ENCODE data around the gene RFPL2.

The RFPL2 gene
- 1.0 to 1.7 (median 1.6) reads per million in 3 donors for total RNA-seq

DNA sequence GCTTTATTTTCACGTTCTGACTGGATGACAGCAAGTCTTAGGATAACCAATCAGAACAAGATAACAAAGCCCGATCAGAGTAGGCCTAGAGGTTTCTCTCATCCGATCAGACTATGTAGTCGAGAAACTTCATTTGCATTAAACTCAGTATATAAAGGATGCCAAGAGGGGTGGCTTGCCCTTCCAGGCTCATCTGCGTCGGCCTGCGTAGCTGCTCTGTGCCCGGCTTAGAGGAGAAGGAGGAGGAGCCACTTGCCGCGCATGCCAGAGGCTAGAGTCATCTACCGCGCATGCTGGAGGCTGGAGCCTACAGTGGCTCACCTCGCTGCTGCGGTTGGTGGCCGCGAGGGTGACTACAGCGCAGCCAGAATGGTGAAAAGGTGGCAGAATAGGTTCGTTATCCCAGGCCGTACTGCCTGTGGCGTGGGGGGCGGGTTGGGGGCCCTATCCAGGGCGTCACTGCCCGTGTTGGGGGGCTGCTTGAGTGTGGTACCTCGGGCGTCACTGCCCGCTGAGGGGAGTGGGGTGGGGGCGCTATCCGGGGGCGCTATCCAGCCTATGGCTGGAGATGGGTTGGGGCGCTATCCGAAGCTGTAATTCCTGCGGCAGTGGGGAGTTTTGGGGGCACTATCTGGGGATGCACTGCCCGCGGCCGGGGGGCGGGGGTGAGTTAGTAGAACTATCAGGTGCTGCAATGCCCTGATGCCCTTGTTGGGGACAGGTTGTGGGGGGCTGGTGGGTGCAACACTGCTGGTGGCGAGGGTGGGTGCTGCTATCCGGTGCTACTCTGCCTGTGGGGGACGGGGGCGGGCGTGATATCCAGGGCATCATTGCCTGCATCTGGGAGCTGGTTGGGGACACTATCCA lies at the start of gene RFPL2:
RFPL2 (minus strand) TSS at position 218 of the 867 bp plus-strand sequence. CDS start 2,622 bp downstream, outside the sequence.
- Histone ChIP-seq H3K36me3 (ENCODE audit: control insufficient read depth, insufficient read depth, low read length) (no peaks in the 10 kb centered on the region), H3K9me3 (ENCODE audit: control insufficient read depth, low read length) (no peaks in the 10 kb centered on the region), H3K27ac (ENCODE audit: insufficient read depth, low read length, poor library complexity, severe bottlenecking) (peak within 1 kb of the TSS; percentile 24), H3K4me3 (ENCODE audit: insufficient read depth, low read depth, low read length, poor library complexity, severe bottlenecking) (peak within 1 kb of the TSS; percentile 57), H3K4me1 (ENCODE audit: control insufficient read depth, insufficient read depth, low read length, poor library complexity, severe bottlenecking) (peaks cover 44% of the 10 kb centered on the region), H3K27me3 (replicated peaks; ENCODE audit: control insufficient read depth, insufficient read depth, low read length, poor library complexity, severe bottlenecking) (no peaks in the 10 kb centered on the region)
- peak in 1 of 3 donors; percentile 54 for DNase-seq

DNA sequence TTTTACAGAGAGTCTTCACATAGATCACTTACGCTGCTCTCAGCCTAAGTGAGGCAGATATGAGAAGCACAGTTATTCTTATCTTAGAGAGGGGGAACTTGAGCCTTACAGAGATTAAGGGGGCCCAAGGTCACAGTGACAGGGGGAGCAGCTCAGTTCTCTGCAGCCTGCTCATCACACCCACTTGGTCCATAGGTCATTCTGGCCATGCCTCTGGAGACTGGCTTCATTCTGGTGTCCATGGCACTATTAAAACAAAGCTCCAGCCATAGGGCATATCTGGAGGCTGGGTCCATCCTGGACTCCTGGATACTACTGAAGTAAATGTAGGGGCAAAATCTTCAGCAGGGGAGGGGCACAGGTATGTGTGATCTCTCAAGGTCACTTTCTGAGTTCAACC lies 44.4 kb upstream of the RFPL2 start:
- H3K27ac ChIP-seq (ENCODE audit: insufficient read depth, low read length, poor library complexity, severe bottlenecking): no peak overlapping the region
- H3K9me3 ChIP-seq (ENCODE audit: control insufficient read depth, low read length): no peaks in the 10 kb centered on the region
- H3K4me1 ChIP-seq (ENCODE audit: control insufficient read depth, insufficient read depth, low read length, poor library complexity, severe bottlenecking): no peaks in the 10 kb centered on the region
- no peaks in the 10 kb centered on the region for H3K27me3 ChIP-seq (replicated peaks; ENCODE audit: control insufficient read depth, insufficient read depth, low read length, poor library complexity, severe bottlenecking)
- H3K4me3 ChIP-seq (ENCODE audit: insufficient read depth, low read depth, low read length, poor library complexity, severe bottlenecking): no peak overlapping the region
- no peak for DNase-seq
- H3K36me3 ChIP-seq (ENCODE audit: control insufficient read depth, insufficient read depth, low read length): no peaks in the 10 kb centered on the region

DNA sequence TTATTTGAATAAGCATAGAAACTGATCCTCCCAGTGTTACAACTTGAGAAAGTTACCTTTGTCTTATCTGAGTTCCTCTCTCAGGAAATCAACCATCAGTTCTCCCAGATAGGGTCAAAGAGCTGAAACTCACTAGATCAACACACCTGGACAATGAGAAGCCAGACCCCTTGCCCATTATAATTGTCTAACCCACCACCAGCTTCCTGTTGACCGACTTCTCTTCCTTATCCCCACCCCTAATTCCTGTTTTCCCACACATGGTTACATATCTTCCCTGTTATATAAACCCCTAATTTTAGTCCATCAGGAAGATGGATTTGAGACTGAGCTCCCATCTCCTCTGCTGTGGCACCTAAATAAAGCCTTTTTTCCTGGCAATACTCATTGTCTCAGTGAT lies 43.4 kb upstream of the RFPL2 start:
- no peaks in the 10 kb centered on the region for H3K27me3 ChIP-seq (replicated peaks; ENCODE audit: control insufficient read depth, insufficient read depth, low read length, poor library complexity, severe bottlenecking)
- no peaks in the 10 kb centered on the region for H3K4me1 ChIP-seq (ENCODE audit: control insufficient read depth, insufficient read depth, low read length, poor library complexity, severe bottlenecking)
- no peak overlapping the region for H3K4me3 ChIP-seq (ENCODE audit: insufficient read depth, low read depth, low read length, poor library complexity, severe bottlenecking)
- no peaks in the 10 kb centered on the region for H3K36me3 ChIP-seq (ENCODE audit: control insufficient read depth, insufficient read depth, low read length)
- no peak for DNase-seq
- no peaks in the 10 kb centered on the region for H3K9me3 ChIP-seq (ENCODE audit: control insufficient read depth, low read length)
- H3K27ac ChIP-seq (ENCODE audit: insufficient read depth, low read length, poor library complexity, severe bottlenecking): no peak overlapping the region

DNA sequence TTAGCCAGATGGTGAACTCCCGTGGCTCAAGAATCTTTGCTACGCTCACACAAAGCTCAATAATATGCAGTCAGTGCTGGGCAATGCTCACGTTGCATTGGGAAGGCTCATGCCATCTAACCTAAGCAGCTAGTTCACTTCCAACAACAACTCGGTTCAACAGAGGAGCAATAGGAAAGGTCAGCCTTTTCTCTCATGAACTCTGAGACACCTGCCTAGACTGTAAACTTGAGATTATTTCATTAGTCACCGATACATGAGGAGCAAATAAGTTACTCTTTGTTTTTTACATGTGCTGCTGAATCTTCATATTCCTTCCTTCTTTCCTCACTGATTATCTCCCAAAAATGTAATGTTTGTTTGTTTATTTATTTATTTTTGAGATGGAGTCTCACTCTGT lies 41.3 kb upstream of the RFPL2 start:
- no peak overlapping the region for H3K27ac ChIP-seq (ENCODE audit: insufficient read depth, low read length, poor library complexity, severe bottlenecking)
- no peaks in the 10 kb centered on the region for H3K27me3 ChIP-seq (replicated peaks; ENCODE audit: control insufficient read depth, insufficient read depth, low read length, poor library complexity, severe bottlenecking)
- H3K4me3 ChIP-seq (ENCODE audit: insufficient read depth, low read depth, low read length, poor library complexity, severe bottlenecking): no peak overlapping the region
- DNase-seq: no peak
- H3K36me3 ChIP-seq (ENCODE audit: control insufficient read depth, insufficient read depth, low read length): no peaks in the 10 kb centered on the region
- H3K4me1 ChIP-seq (ENCODE audit: control insufficient read depth, insufficient read depth, low read length, poor library complexity, severe bottlenecking): no peaks in the 10 kb centered on the region
- H3K9me3 ChIP-seq (ENCODE audit: control insufficient read depth, low read length): no peaks in the 10 kb centered on the region

DNA sequence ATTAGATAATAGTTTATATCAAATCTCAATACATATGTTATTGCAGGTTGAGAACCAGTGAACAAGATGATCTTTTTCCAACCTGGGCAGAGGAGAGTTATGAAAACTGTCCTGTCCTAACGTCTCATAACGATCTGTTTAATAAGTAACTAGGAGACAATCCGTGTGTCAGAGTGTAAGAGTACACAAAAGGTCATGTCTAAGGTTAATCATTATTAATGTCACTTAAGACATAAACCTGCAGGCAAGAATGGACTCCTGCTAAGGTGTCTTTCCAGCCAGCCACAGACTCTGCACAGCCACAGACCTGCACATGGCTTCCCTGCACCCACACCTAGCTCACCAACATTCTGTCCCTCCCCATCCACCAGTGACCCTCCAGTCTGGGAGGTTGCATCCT lies 40.2 kb upstream of the RFPL2 start:
- H3K36me3 ChIP-seq (ENCODE audit: control insufficient read depth, insufficient read depth, low read length): no peaks in the 10 kb centered on the region
- H3K4me3 ChIP-seq (ENCODE audit: insufficient read depth, low read depth, low read length, poor library complexity, severe bottlenecking): no peak overlapping the region
- no peaks in the 10 kb centered on the region for H3K9me3 ChIP-seq (ENCODE audit: control insufficient read depth, low read length)
- DNase-seq: no peak
- H3K4me1 ChIP-seq (ENCODE audit: control insufficient read depth, insufficient read depth, low read length, poor library complexity, severe bottlenecking): no peaks in the 10 kb centered on the region
- no peak overlapping the region for H3K27ac ChIP-seq (ENCODE audit: insufficient read depth, low read length, poor library complexity, severe bottlenecking)
- no peaks in the 10 kb centered on the region for H3K27me3 ChIP-seq (replicated peaks; ENCODE audit: control insufficient read depth, insufficient read depth, low read length, poor library complexity, severe bottlenecking)

DNA sequence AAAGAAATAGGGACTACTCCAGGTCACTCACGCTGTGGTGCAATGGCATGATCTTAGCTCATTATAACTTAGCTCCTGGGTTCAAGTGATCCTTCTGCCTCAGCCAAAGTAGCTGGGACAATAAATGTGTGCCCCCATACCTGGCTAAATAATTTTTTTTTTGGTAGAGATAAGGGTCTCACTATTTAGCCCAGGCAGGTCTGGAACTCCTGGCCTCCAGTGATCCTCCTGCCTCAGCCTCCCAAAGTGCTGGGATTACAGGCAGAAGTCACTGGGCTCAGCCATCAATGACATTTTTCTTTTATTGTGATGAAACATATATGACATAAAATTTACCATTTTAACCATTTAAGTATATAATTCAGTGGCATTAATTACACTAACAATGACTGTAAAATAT lies 39.7 kb upstream of the RFPL2 start:
- no peaks in the 10 kb centered on the region for H3K27me3 ChIP-seq (replicated peaks; ENCODE audit: control insufficient read depth, insufficient read depth, low read length, poor library complexity, severe bottlenecking)
- H3K4me1 ChIP-seq (ENCODE audit: control insufficient read depth, insufficient read depth, low read length, poor library complexity, severe bottlenecking): no peaks in the 10 kb centered on the region
- H3K27ac ChIP-seq (ENCODE audit: insufficient read depth, low read length, poor library complexity, severe bottlenecking): no peak overlapping the region
- H3K9me3 ChIP-seq (ENCODE audit: control insufficient read depth, low read length): no peaks in the 10 kb centered on the region
- H3K36me3 ChIP-seq (ENCODE audit: control insufficient read depth, insufficient read depth, low read length): no peaks in the 10 kb centered on the region
- DNase-seq: no peak
- no peak overlapping the region for H3K4me3 ChIP-seq (ENCODE audit: insufficient read depth, low read depth, low read length, poor library complexity, severe bottlenecking)

DNA sequence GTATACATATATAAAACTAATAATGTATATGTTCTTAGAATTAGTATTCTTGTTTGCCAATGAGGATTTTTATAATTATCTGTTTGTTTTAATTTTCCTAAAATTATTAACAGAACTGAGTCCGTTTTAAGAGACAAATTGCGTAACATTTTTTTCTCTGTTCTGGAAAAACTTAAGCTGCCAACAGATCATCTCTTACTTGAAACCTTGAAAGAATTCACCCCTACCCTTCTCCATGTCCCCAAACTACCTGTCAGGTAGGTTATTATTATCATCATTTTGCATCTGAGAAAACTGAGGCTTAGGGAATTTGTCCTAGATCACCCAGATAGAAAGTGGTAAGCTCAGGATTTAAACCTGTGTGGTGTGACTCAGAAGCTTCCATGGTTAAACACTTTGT lies 35.6 kb upstream of the RFPL2 start:
- Histone ChIP-seq H3K27ac (ENCODE audit: insufficient read depth, low read length, poor library complexity, severe bottlenecking) (no peak overlapping the region), H3K4me1 (ENCODE audit: control insufficient read depth, insufficient read depth, low read length, poor library complexity, severe bottlenecking) (no peaks in the 10 kb centered on the region), H3K36me3 (ENCODE audit: control insufficient read depth, insufficient read depth, low read length) (no peaks in the 10 kb centered on the region), H3K4me3 (ENCODE audit: insufficient read depth, low read depth, low read length, poor library complexity, severe bottlenecking) (no peak overlapping the region), H3K9me3 (ENCODE audit: control insufficient read depth, low read length) (no peaks in the 10 kb centered on the region), H3K27me3 (replicated peaks; ENCODE audit: control insufficient read depth, insufficient read depth, low read length, poor library complexity, severe bottlenecking) (no peaks in the 10 kb centered on the region)
- DNase-seq: no peak

DNA sequence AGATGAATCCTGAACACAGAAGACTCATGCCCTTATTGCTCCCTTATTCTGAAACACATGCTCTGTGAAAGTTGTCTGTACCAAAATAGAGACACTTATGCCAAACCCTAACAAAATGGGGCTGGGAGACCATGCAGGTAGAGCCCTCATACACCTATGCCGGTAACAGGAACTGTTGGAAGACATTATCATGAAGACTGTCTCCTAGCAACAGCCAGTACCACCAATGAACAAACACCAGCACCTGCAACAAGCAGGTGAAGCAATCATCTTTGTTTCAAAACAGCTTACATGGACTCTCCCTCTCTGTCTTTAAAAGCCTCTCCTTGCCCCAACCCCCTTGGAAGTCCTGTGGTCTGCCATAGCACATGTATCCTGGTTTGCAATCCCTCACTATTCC lies 33.0 kb upstream of the RFPL2 start:
- no peak for DNase-seq
- Histone ChIP-seq H3K36me3 (ENCODE audit: control insufficient read depth, insufficient read depth, low read length) (no peaks in the 10 kb centered on the region), H3K27me3 (replicated peaks; ENCODE audit: control insufficient read depth, insufficient read depth, low read length, poor library complexity, severe bottlenecking) (no peaks in the 10 kb centered on the region), H3K4me1 (ENCODE audit: control insufficient read depth, insufficient read depth, low read length, poor library complexity, severe bottlenecking) (no peaks in the 10 kb centered on the region), H3K27ac (ENCODE audit: insufficient read depth, low read length, poor library complexity, severe bottlenecking) (no peak overlapping the region), H3K4me3 (ENCODE audit: insufficient read depth, low read depth, low read length, poor library complexity, severe bottlenecking) (no peak overlapping the region), H3K9me3 (ENCODE audit: control insufficient read depth, low read length) (no peaks in the 10 kb centered on the region)

DNA sequence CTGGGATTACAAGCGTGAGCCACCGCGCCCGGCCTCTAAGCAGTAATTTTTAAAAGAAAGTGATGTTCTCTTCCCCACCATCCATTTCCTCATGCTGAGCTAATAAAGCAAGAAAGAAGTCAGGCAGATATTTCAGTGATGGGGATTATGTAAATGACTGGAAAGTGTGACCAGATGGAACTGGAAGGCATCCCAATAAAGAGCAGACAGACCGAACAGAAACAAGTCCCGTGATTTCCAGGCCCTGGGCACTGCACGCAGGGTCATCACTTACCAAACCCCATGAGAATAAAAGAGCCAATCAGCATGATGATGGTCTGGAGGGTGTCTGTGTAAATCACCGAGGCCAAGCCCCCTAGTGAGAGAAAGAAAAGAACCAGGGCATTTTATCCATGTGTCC lies 32.1 kb upstream of the RFPL2 start:
- Histone ChIP-seq H3K4me1 (ENCODE audit: control insufficient read depth, insufficient read depth, low read length, poor library complexity, severe bottlenecking) (no peaks in the 10 kb centered on the region), H3K36me3 (ENCODE audit: control insufficient read depth, insufficient read depth, low read length) (no peaks in the 10 kb centered on the region), H3K27me3 (replicated peaks; ENCODE audit: control insufficient read depth, insufficient read depth, low read length, poor library complexity, severe bottlenecking) (no peaks in the 10 kb centered on the region), H3K27ac (ENCODE audit: insufficient read depth, low read length, poor library complexity, severe bottlenecking) (no peak overlapping the region), H3K4me3 (ENCODE audit: insufficient read depth, low read depth, low read length, poor library complexity, severe bottlenecking) (no peak overlapping the region), H3K9me3 (ENCODE audit: control insufficient read depth, low read length) (no peaks in the 10 kb centered on the region)
- no peak for DNase-seq

DNA sequence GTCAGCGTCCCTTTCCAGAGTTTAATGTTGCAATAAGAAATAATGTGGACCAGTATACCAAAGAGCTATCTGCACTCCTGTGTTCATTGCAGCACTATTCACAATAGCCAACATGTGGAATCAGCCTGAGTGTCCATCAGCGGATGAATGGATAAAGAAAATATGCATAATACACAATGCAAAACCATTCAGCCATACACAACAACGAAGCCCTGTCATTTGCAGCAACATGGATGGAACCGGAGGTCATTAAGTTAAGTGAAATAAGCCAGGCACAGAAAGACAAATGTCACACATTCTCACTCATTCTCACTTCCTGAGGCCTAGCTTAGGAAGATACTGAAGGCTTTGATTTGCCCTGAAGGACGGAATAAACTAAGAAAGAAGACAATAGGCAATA lies 28.2 kb upstream of the RFPL2 start:
- H3K4me3 ChIP-seq (ENCODE audit: insufficient read depth, low read depth, low read length, poor library complexity, severe bottlenecking): no peak overlapping the region
- H3K36me3 ChIP-seq (ENCODE audit: control insufficient read depth, insufficient read depth, low read length): no peaks in the 10 kb centered on the region
- no peaks in the 10 kb centered on the region for H3K27me3 ChIP-seq (replicated peaks; ENCODE audit: control insufficient read depth, insufficient read depth, low read length, poor library complexity, severe bottlenecking)
- no peak for DNase-seq
- H3K9me3 ChIP-seq (ENCODE audit: control insufficient read depth, low read length): no peaks in the 10 kb centered on the region
- H3K27ac ChIP-seq (ENCODE audit: insufficient read depth, low read length, poor library complexity, severe bottlenecking): no peak overlapping the region
- H3K4me1 ChIP-seq (ENCODE audit: control insufficient read depth, insufficient read depth, low read length, poor library complexity, severe bottlenecking): no peaks in the 10 kb centered on the region

All from effector memory CD4-positive, alpha-beta T cell (primary cell).